ENCODE results near the gene ARVCF.
A peak's percentile ranks its signal among the peaks of the same experiment; 100 is the strongest.

ARVCF gene

GRCh38 chr22:20029550-20030225 is 13.1 kb upstream of the ARVCF start:
- Histone ChIP-seq H3K27ac (ENCODE audit: low read depth, low read length, poor library complexity, severe bottlenecking) (no peak overlapping the region), H3K9me3 (ENCODE audit: low read length) (peaks cover 4% of the 10 kb centered on the region; the same call in 1 of the 2 replicates), H3K4me3 (ENCODE audit: low read depth, low read length, poor library complexity, severe bottlenecking) (no peak overlapping the region), H3K27me3 (ENCODE audit: insufficient read depth, low read length) (no peaks in the 10 kb centered on the region), H2AFZ (ENCODE audit: low read length) (no peak overlapping the region), H3K9ac (ENCODE audit: low read length) (no peak overlapping the region), H3K36me3 (ENCODE audit: insufficient read depth, low read length) (peaks cover 4% of the 10 kb centered on the region), H3F3A (ENCODE audit: insufficient read depth, low read length) (no peaks in the 10 kb centered on the region), H3K4me1 (ENCODE audit: insufficient read depth, low read length, severe bottlenecking) (peaks cover 30% of the 10 kb centered on the region), H3K4me2 (ENCODE audit: low read length) (no peak overlapping the region), H3K9me2 (ENCODE audit: low read depth, low read length) (no peaks in the 10 kb centered on the region), H3K79me2 (ENCODE audit: insufficient read depth, low read length) (no peaks in the 10 kb centered on the region), H4K20me1 (ENCODE audit: insufficient read depth, low read length) (no peaks in the 10 kb centered on the region)
- TF ChIP-seq EZH2 (IDR thresholded peaks at IDR 0.05; ENCODE audit: borderline replicate concordance, low read length) (no peak), CTCF (IDR thresholded peaks at IDR 0.05; ENCODE audit: low read length) (no peak)

GRCh38 chr22:20028855-20029549 is 12.4 kb upstream of the ARVCF start:
- Histone ChIP-seq H3K9me2 (ENCODE audit: low read depth, low read length) (no peaks in the 10 kb centered on the region), H3K9ac (ENCODE audit: low read length) (no peak overlapping the region), H4K20me1 (ENCODE audit: insufficient read depth, low read length) (no peaks in the 10 kb centered on the region), H3K9me3 (ENCODE audit: low read length) (no peaks in the 10 kb centered on the region), H3K27me3 (ENCODE audit: insufficient read depth, low read length) (no peaks in the 10 kb centered on the region), H3K79me2 (ENCODE audit: insufficient read depth, low read length) (no peaks in the 10 kb centered on the region), H3K4me3 (ENCODE audit: low read depth, low read length, poor library complexity, severe bottlenecking) (no peak overlapping the region), H3K4me2 (ENCODE audit: low read length) (no peak overlapping the region), H2AFZ (ENCODE audit: low read length) (no peak overlapping the region), H3K27ac (ENCODE audit: low read depth, low read length, poor library complexity, severe bottlenecking) (no peak overlapping the region), H3K4me1 (ENCODE audit: insufficient read depth, low read length, severe bottlenecking) (peaks cover 24% of the 10 kb centered on the region), H3F3A (ENCODE audit: insufficient read depth, low read length) (no peaks in the 10 kb centered on the region), H3K36me3 (ENCODE audit: insufficient read depth, low read length) (0 out of 2 replicates have a peak, but pooled peaks cover 4% of the 10 kb centered on the region)
- TF ChIP-seq EZH2 (IDR thresholded peaks at IDR 0.05; ENCODE audit: borderline replicate concordance, low read length) (no peak), CTCF (IDR thresholded peaks at IDR 0.05; ENCODE audit: low read length) (no peak)

DNA sequence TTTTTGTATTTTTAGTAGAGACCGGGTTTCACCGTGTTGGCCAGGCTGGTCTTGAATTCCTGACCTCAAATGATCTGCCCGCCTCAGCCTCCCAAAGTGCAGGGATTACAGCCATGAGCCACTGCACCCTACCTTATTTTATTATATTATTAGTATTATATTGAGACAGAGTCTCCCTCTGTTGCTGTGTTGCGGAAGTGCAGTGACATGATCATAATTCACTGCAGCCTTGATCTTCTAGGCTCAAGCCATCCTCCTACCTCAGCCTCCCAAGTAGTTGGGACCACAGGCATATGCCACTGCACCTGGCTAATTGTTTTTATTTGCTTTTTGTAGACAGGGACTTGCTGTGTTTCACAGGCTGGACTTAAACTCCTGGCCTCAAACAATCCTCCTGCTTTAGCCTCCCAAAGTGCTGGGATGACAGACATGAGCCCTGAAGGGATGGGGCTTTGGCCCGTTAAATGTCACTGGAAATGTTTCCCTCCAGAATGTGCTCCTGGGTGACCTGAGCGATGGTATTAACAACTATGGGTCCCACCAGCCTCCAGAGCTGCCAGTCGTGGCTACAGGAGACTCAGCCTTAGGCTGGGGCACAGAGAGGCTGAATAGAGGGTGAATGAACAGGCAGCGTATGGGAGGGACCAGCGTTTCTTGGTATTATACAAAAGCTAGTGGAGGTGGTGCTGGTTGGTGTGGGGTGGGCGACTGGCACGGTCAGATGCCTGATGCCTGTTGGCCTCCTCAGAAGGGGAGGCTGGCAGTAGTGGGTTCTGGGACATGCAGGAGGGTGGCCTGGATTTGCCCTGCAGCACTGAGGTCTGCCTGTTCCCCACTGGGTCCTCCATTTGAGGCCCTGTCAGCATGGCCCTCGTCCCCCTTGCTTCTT is 11.6 kb upstream of the ARVCF start:
- 0 out of 2 replicates have a peak, but pooled peaks cover 4% of the 10 kb centered on the region for H3K36me3 ChIP-seq (ENCODE audit: insufficient read depth, low read length)
- H3K4me3 ChIP-seq (ENCODE audit: low read depth, low read length, poor library complexity, severe bottlenecking): no peak overlapping the region
- no peak overlapping the region for H3K4me2 ChIP-seq (ENCODE audit: low read length)
- H3K4me1 ChIP-seq (ENCODE audit: insufficient read depth, low read length, severe bottlenecking): peaks cover 18% of the 10 kb centered on the region
- TF ChIP-seq CTCF (IDR thresholded peaks at IDR 0.05; ENCODE audit: low read length) (peak; percentile 25), EZH2 (IDR thresholded peaks at IDR 0.05; ENCODE audit: borderline replicate concordance, low read length) (no peak)
- H3K9me2 ChIP-seq (ENCODE audit: low read depth, low read length): no peaks in the 10 kb centered on the region
- no peaks in the 10 kb centered on the region for H3F3A ChIP-seq (ENCODE audit: insufficient read depth, low read length)
- H2AFZ ChIP-seq (ENCODE audit: low read length): no peak overlapping the region
- no peaks in the 10 kb centered on the region for H3K79me2 ChIP-seq (ENCODE audit: insufficient read depth, low read length)
- H3K27me3 ChIP-seq (ENCODE audit: insufficient read depth, low read length): no peaks in the 10 kb centered on the region
- H3K9ac ChIP-seq (ENCODE audit: low read length): no peak overlapping the region
- no peaks in the 10 kb centered on the region for H3K9me3 ChIP-seq (ENCODE audit: low read length)
- no peak overlapping the region for H3K27ac ChIP-seq (ENCODE audit: low read depth, low read length, poor library complexity, severe bottlenecking)
- no peaks in the 10 kb centered on the region for H4K20me1 ChIP-seq (ENCODE audit: insufficient read depth, low read length)

Measured in OCI-LY1 (cell line).